Measurements from ENCODE around the gene AGXT. TPM values are rescaled to one million over a fixed set of nuclear protein-coding genes. Genes with fewer than 3 reads are reported as not detected.

AGXT gene
- total RNA-seq, 1 experiment from 2014 or later, result 0.20 TPM

DNA sequence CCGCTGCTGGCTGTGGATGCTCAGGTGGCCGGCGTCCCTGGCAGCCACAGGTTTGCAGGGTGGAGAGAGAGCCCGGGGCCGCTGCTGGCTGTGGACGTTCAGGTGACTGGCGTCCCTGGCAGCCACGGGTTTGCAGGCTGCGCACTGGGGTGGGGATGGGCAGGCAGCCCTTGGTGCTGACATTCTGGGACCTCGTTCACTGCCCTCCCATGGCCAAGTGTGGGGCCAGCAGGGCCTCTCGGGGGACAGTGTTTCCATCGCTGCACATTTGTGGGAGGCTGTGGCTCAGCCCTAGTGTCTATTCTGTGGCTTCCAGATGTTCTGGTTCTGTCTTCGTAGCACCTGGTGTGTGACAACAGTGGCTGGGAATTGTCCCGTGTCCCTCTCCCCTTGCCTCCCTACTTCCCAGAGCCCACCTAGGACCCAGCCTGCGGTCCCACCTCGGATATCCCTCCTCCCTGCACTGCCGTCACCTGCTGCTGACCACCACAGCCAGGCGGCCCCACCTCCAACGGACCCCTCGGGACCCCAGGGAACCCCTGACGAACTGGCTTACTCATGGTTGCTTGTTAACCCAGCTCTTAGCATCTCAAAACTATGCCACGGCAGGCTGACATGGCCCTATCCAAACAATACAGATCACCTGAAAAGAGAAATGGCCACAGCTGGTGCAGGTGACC is 38.4 kb downstream of the AGXT start:
- Histone ChIP-seq H3K4me3 (ENCODE audit: low read depth, low read length) (no peak overlapping the region), H3K27me3 (replicated peaks; ENCODE audit: control insufficient read depth, insufficient read depth, low read length) (no peaks in the 10 kb centered on the region), H3K4me1 (peaks cover 14% of the 10 kb centered on the region), H3K9me3 (no peaks in the 10 kb centered on the region), H3K36me3 (ENCODE audit: control insufficient read depth, insufficient read depth, low read length) (no peaks in the 10 kb centered on the region)
- Mint-ChIP-seq H3K4me1 (ENCODE audit: low read depth, unreplicated experiment) (peaks cover 10% of the 10 kb centered on the region), H3K27me3 (ENCODE audit: insufficient read depth, unreplicated experiment) (peaks cover 6% of the 10 kb centered on the region), H3K36me3 (ENCODE audit: insufficient read depth, unreplicated experiment) (peaks cover 15% of the 10 kb centered on the region), H3K9me3 (ENCODE audit: unreplicated experiment) (no peaks in the 10 kb centered on the region), H3K27ac (ENCODE audit: unreplicated experiment) (no peak overlapping the region), H3K4me3 (ENCODE audit: unreplicated experiment) (no peak overlapping the region)
- intact Hi-C loops (cut with micrococcal nuclease; ENCODE audit: unreplicated experiment), result no loop called here
- CTCF ChIA-PET, result no interaction called here
- DNase-seq, result no peak
- BruUV-seq (replicated peaks), result no TSS peak
- TF ChIP-seq, protein P1, sequence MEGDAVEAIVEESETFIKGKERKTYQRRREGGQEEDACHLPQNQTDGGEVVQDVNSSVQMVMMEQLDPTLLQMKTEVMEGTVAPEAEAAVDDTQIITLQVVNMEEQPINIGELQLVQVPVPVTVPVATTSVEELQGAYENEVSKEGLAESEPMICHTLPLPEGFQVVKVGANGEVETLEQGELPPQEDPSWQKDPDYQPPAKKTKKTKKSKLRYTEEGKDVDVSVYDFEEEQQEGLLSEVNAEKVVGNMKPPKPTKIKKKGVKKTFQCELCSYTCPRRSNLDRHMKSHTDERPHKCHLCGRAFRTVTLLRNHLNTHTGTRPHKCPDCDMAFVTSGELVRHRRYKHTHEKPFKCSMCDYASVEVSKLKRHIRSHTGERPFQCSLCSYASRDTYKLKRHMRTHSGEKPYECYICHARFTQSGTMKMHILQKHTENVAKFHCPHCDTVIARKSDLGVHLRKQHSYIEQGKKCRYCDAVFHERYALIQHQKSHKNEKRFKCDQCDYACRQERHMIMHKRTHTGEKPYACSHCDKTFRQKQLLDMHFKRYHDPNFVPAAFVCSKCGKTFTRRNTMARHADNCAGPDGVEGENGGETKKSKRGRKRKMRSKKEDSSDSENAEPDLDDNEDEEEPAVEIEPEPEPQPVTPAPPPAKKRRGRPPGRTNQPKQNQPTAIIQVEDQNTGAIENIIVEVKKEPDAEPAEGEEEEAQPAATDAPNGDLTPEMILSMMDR (IDR thresholded peaks at IDR 0.05; ENCODE audit: insufficient read depth in 1 of 2, low read depth in 1 of 2, low read length in 1 of 2, severe bottlenecking in 1 of 2, unreplicated experiment in 1 of 2), result no peak
- POLR2A ChIA-PET, result no interaction called here

GRCh38 chr2:240909216-240909974 is 40.8 kb downstream of the AGXT start:
- H3K36me3 Mint-ChIP-seq (ENCODE audit: insufficient read depth, unreplicated experiment), result no peaks in the 10 kb centered on the region
- TF ChIP-seq, protein P1 (IDR thresholded peaks at IDR 0.05; ENCODE audit: insufficient read depth in 1 of 2, low read depth in 1 of 2, low read length in 1 of 2, severe bottlenecking in 1 of 2, unreplicated experiment in 1 of 2), result no peak
- Histone ChIP-seq H3K4me3 (ENCODE audit: low read depth, low read length) (no peak overlapping the region), H3K4me1 (no peaks in the 10 kb centered on the region), H3K36me3 (ENCODE audit: control insufficient read depth, insufficient read depth, low read length) (no peaks in the 10 kb centered on the region), H3K9me3 (no peaks in the 10 kb centered on the region), H3K27me3 (replicated peaks; ENCODE audit: control insufficient read depth, insufficient read depth, low read length) (no peaks in the 10 kb centered on the region)
- H3K9me3 Mint-ChIP-seq (ENCODE audit: unreplicated experiment), result no peaks in the 10 kb centered on the region
- H3K4me1 Mint-ChIP-seq (ENCODE audit: low read depth, unreplicated experiment), result no peaks in the 10 kb centered on the region
- BruUV-seq (replicated peaks), result no TSS peak
- H3K27ac Mint-ChIP-seq (ENCODE audit: unreplicated experiment), result no peak overlapping the region
- H3K27me3 Mint-ChIP-seq (ENCODE audit: insufficient read depth, unreplicated experiment), result peaks cover 6% of the 10 kb centered on the region
- DNase-seq, result no peak
- ChIA-PET CTCF (no interaction called here), POLR2A (no interaction called here)
- intact Hi-C loops (cut with micrococcal nuclease; ENCODE audit: unreplicated experiment), result no loop called here
- H3K4me3 Mint-ChIP-seq (ENCODE audit: unreplicated experiment), result no peak overlapping the region

- Histone ChIP-seq H3K36me3 (ENCODE audit: control insufficient read depth, insufficient read depth, low read length) (no peaks in the 10 kb centered on the region), H3K4me1 (no peaks in the 10 kb centered on the region), H3K9me3 (no peaks in the 10 kb centered on the region), H3K27me3 (replicated peaks; ENCODE audit: control insufficient read depth, insufficient read depth, low read length) (no peaks in the 10 kb centered on the region), H3K4me3 (ENCODE audit: low read depth, low read length) (no peak overlapping the region)
- ChIA-PET POLR2A (no interaction called here), CTCF (no interaction called here)
- DNase-seq, result no peak
- H3K27ac Mint-ChIP-seq (ENCODE audit: unreplicated experiment), result no peak overlapping the region
- TF ChIP-seq, protein P1 (IDR thresholded peaks at IDR 0.05; ENCODE audit: insufficient read depth in 1 of 2, low read depth in 1 of 2, low read length in 1 of 2, severe bottlenecking in 1 of 2, unreplicated experiment in 1 of 2), result no peak
- no peaks in the 10 kb centered on the region for H3K36me3 Mint-ChIP-seq (ENCODE audit: insufficient read depth, unreplicated experiment)
- H3K9me3 Mint-ChIP-seq (ENCODE audit: unreplicated experiment), result no peaks in the 10 kb centered on the region
- no peaks in the 10 kb centered on the region for H3K4me1 Mint-ChIP-seq (ENCODE audit: low read depth, unreplicated experiment)
- H3K27me3 Mint-ChIP-seq (ENCODE audit: insufficient read depth, unreplicated experiment), result peaks cover 6% of the 10 kb centered on the region
- BruUV-seq (replicated peaks), result no TSS peak
- no peak overlapping the region for H3K4me3 Mint-ChIP-seq (ENCODE audit: unreplicated experiment)
- intact Hi-C loops (cut with micrococcal nuclease; ENCODE audit: unreplicated experiment), result no loop called here
Measured at GRCh38 chr2:240911641-240912265, 43.1 kb downstream of the AGXT start.

Data from Caco-2 (cell line).